HuH-7.5 (cell line): ENCODE results near the gene SYVN1.
"Not testable (repeated sequence)": the region's sequence is repeated elsewhere in the genome, so short reads cannot be mapped to it uniquely, and the experiment has no call there.

Source experiments
- DNase-seq: peaks from one replicate; pipeline ENCODE4 v3.0.0; 2011; ENCODE audit warnings: low spot score

SYVN1 gene

GRCh38 chr11:65134240-65134951 is at the start of gene SYVN1:
SYVN1 (minus strand) TSS chr11:65134519; CDS start chr11:65133601, 918 bp downstream.
- peak; percentile 93 for DNase-seq

DNA sequence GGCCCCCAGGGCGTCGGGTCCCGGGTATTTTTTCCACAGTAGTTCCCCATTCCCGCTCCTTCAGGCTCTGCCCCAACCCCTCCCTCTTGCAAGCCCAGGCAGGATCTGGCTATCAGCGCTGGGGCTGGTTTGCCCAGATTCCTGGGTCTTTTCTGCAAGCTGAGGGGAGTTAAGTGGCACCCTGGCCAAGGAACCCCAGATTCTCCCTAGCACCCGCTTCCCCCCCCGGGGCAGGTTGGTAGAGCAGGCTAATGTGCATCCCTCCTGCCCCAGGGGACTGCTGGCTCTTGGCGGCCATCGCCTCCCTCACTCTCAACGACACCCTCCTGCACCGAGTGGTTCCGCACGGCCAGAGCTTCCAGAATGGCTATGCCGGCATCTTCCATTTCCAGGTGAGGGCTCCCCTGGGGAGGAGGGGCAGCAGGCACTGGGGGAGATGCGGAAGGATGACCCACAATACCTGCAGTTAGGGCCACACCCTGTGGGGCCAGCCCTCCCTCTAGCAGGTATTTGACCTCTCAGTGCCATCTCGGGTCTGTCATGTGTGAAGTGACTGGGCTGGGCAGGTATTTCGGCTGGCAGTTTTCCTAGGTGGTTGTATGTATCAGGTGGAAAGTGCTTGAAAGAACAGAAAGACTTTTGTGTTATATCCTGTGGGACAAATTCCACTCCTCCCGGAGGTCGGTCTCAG is 49.0 kb upstream of the SYVN1 start:
- DNase-seq, result no peak

DNA sequence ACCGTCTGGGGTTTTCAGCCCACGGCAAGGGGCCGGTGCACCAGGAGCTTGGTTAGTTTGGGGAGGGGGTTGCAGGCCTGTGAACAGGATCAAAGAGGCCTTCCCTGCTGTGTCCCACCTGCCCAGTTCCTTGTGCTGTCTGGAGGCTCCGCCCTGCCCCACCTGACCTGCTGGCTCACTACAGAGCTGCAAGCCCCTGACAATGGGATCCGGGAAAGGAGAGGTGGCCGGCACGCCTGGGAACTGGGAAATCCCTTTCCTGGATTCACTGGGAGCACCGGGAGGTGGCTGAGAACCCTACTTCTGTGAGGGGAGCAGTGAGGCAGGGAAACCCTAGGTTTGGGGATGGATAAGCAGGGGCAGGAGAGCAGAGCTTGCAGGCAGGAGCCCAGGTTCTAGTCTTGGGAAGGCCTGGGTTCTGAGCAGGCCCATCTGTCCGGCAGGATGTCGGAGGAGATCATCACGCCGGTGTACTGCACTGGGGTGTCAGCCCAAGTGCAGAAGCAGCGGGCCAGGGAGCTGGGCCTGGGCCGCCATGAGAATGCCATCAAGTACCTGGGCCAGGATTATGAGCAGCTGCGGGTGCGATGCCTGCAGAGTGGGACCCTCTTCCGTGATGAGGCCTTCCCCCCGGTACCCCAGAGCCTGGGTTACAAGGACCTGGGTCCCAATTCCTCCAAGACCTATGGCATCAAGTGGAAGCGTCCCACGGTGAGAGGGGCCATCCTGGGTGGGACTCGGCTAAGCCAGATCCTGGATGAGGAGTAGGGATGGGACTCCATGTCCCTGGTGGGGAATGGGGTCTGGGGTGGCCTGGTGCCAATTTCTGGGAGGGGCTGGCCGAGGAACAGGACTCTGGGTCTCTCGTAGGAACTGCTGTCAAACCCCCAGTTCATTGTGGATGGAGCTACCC is 48.2 kb upstream of the SYVN1 start:
- no peak for DNase-seq

DNA sequence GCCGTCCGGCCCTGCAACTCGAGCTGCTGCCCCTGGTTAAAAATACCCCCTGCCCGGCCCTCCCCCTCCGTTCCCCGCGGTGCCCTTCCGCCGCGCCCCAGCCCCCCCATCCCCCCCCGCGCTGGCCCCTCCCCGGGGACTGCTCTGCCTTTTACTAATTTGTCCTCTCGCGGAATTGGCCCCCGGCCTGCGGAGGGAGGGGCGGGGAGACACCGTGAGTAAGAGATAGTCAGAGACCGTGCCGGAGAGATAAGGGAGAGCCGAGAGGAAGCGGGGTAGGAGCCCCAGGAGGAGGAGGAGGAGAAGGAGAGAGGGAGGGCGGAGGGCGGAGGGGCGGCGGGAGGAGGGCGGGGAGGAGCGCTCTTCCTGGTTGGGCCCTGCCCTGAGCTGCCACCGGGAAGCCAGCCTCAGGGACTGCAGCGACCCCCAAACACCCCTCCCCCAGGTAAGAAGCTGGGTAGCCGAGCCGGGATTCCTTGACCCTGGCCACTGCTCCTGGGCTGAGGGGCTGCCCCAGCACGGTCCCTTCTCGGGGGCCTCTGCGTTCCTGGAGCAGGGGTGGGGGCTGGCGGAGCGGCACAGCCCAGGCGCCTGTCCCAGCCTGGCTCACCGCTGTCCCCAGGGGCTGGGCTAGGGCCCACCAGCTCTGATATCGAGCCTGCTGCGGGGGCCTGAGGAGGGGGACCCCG is 47.4 kb upstream of the SYVN1 start, which contains the start of gene CAPN1:
TSS of gene CAPN1 (plus strand) at position 360 of the 689 bp plus-strand sequence. CDS start 774 bp downstream, outside the sequence.
- peak; percentile 66 for DNase-seq

DNA sequence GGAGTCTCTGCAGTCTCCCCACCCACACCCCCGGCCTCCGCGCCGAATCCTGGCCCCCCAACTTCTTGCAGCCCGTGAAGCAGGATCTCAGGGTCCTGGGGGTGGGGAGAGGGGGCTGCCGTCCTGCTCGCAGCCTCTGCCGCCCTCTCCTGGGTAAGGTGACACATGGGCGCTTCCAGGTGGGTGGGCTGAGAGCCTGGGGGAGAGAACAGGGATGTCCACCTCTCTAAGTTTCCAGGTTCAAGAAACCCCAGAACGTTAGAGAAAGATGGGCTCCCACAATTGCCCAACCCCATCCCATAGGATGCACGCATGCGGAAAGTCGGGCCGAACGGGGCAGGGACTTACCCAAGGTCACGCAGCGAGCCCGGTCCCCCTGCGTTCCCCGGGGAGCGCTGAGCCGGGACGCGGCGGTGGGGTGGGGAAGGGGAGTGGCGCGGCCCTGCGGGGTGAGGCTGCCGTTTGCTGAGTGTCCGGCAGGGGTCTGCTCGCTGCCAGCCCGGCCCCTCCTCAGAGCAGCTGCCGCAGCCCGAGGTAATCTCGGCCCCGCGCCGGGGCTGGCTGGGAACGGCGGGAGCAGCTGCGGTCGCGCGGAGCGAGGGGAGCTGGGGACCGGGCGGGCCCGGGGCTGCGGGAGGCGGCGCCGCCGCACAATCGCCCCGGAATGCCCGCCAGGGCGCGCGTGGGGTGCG is 46.7 kb upstream of the SYVN1 start:
- DNase-seq, result peak; percentile 69

GRCh38 chr11:65174571-65175010 is 40.3 kb upstream of the SYVN1 start:
- not testable (repeated sequence) for DNase-seq

- no peak for DNase-seq
These were observed 38.3 kb upstream of the SYVN1 start for GRCh38 chr11:65172600-65172999.

- no peak for DNase-seq
These were observed 35.8 kb upstream of the SYVN1 start, which contains the start of gene SPDYC for GRCh38 chr11:65170058-65170534. SPDYC (plus strand) TSS chr11:65170233; CDS start chr11:65171358, 1,125 bp downstream.

GRCh38 chr11:65169164-65169641 is 34.9 kb upstream of the SYVN1 start:
- no peak for DNase-seq

- no peak for DNase-seq
These were observed 33.3 kb upstream of the SYVN1 start for GRCh38 chr11:65167656-65168055.

GRCh38 chr11:65166893-65167292 is 32.6 kb upstream of the SYVN1 start:
- DNase-seq, result no peak

DNA sequence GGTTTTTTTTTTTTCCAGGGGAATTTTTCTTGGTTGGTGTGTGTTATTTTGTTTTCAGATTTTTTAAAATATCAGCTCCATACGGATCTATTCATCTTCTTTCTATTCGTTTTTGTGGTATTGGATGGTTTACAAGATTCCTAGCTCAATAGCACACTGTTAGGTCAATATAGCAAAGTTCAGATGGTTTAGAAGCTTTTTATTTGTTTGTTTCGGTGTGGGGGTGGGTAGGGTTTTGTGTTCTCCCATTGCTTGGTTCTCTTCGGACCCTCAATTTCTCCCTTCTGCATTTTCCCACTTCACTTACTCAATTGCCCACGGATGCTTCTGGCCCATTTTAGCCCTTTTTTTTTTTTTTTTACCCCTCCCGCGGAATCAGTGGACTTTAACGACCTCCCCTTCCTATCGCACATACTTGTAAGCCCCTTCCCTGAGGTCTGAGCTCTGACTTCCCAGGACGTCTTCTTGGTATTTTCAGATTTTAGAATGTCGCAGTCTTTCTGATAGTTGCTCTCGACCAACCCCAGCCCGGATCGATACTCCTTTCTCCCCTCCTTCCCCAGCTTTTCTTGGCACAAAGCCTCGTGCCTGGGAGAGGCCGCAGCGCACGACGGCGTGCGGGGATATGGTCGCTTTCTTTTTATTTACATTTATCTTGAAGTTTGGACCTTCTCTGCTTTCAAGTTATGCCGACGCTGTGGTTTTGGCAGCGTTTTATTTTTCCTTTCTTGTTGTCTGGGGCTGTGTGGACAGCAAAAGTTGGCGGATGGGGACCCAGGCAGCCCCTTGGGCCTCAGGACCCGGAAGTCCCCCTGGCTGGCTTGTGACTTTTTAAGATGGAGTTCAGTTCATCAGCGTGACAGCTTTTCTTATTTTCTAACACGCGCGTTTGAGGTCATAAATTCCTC is 31.3 kb upstream of the SYVN1 start:
- DNase-seq, result peak; percentile 24

DNA sequence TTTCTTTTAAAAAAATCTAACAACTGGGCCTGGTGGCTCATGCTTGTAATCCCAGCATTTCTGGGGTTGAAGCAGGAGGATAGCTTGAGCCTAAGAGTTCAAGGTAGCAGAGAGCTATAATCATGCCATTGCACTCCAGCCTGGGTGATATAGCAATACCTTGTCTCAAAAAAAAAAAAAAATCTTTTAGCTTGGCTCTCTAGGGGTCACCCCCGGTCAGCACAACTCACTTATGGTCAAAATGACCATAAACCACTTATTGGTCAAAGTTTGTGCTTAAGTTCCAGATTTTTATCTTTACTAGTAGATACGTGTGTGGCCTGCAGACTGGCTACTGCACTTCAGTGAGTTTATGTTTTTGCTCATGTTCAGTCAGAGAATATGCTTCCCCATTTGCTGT is 29.4 kb upstream of the SYVN1 start:
- DNase-seq, result no peak

GRCh38 chr11:65160643-65161042 is 26.3 kb upstream of the SYVN1 start:
- DNase-seq, result no peak

- no peak for DNase-seq
These were observed 24.7 kb upstream of the SYVN1 start for GRCh38 chr11:65159012-65159411.

DNA sequence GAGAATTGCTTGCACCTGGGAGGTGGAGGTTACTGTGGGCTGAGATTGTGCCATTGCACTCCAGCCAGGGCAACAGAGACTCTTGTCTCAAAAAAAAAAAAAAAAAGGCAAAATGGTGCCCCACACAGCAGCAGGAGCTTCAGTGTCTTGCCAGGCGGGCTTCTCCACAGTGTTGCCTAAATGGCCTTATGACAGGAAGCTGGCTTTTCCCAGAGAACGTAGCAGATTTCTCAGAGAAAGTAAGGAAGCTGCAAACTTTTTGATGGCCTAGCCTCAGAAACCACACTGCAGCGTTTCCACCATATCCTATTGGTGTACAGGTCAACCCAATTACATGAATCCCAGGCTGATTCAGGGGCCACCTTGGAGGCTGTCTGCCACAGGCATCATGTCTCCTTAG is 23.0 kb upstream of the SYVN1 start:
- no peak for DNase-seq

DNA sequence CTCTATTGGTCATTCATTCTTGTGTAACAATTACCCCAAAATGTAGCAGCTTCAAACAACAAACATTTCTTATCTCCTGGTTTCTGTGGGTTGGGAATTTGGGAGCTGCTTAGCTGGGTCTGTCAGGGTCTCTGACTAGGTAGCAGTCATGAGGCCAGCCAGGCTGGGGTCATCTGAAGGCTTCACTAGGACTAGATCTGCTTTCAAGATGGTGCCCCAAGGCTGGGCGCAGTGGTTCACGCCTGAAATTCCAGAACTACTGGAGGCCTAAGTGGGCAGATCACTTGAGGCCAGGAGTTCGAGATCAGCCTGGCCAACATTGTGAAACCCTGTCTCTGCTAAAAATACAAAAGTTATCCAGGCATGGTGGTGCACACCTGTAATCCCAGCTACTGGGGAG is 22.6 kb upstream of the SYVN1 start:
- DNase-seq, result no peak

GRCh38 chr11:65156256-65156655 is 21.9 kb upstream of the SYVN1 start:
- DNase-seq, result no peak

- DNase-seq, result no peak
These were observed 17.8 kb upstream of the SYVN1 start for GRCh38 chr11:65152122-65152521.
